ENCODE results near the gene TM9SF3.
A peak's percentile ranks its signal among the peaks of the same experiment; 100 is the strongest.
"Not testable (repeated sequence)": the region's sequence is repeated elsewhere in the genome, so short reads cannot be mapped to it uniquely, and the experiment has no call there.

Gene TM9SF3

GRCh38 chr10:96556003-96556402 is 30.8 kb downstream of the TM9SF3 start:
- DNase-seq (ENCODE audit: low read depth): peak; percentile 26
- H3K4me3 ChIP-seq (replicated peaks; ENCODE audit: low read depth, low read length): no peak overlapping the region
- TF ChIP-seq CTCF (IDR thresholded peaks at IDR 0.05; ENCODE audit: low read length, missing control alignments): peak; percentile 46

DNA sequence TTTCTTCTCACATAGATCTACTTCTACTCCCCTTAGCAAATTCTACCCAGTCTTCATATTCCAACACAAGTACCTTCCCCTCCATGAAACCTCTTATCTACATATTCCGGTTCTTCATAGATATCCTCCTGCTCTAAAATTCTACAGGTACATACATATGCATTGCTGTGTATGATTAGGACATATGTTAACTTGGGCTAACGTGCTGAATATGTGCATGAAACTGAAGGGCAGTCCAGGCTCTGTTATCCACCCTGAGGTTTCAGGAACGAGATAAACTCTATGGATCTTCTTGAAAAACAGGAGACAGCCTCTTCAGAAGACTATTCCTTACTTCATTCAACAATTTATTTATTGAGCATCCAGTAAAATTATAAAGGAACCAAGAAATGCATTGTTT is 31.5 kb downstream of the TM9SF3 start:
- no peak for TF ChIP-seq CTCF (IDR thresholded peaks at IDR 0.05; ENCODE audit: low read length, missing control alignments)
- DNase-seq (ENCODE audit: low read depth): no peak
- no peak overlapping the region for H3K4me3 ChIP-seq (replicated peaks; ENCODE audit: low read depth, low read length)

DNA sequence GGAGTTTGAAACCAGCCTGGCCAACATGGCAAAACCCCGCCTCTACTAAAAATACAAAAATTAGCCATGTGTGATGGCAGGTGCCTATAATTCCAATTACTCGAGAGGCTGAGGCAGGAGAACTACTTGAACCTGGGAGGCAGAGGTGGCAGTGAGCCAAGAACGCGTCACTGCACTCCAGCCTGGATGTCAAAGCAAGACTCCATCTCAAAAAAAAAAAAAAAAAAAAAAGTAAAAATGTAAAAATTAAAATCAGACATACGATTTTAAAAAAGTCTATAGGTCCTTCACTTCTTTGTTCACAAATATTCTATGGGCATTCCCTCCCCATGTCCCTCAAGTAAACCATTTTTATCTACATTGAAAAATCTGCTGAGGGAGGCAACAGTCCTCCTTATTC is 38.2 kb downstream of the TM9SF3 start:
- peak; percentile 3 for DNase-seq (ENCODE audit: low read depth)
- no peak for TF ChIP-seq CTCF (IDR thresholded peaks at IDR 0.05; ENCODE audit: low read length, missing control alignments)
- no peak overlapping the region for H3K4me3 ChIP-seq (replicated peaks; ENCODE audit: low read depth, low read length)

DNA sequence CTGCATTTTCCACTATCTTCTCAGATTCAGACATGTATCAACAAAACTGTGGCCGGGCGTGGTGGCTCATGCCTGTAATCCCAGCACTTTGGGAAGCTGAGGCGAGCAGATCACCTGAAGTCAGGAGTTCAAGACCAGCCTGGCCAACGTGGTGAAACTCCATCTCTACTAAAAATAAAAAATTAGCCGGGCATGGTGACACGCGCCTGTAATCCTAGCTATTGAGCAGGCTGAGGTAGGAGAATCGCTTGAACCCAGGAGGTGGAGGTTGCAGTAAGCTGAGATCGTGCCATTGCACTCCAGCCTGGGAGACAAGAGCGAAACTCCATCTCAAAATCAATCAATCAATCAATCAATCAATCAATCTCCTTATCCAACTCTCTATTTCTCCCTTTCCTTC is 41.3 kb downstream of the TM9SF3 start:
- DNase-seq (ENCODE audit: low read depth); H3K4me3 ChIP-seq (replicated peaks; ENCODE audit: low read depth, low read length): not testable (repeated sequence)

GRCh38 chr10:96541921-96542320 is 44.9 kb downstream of the TM9SF3 start:
- no peak for DNase-seq (ENCODE audit: low read depth)
- H3K4me3 ChIP-seq (replicated peaks; ENCODE audit: low read depth, low read length): no peak overlapping the region
- no peak for TF ChIP-seq CTCF (IDR thresholded peaks at IDR 0.05; ENCODE audit: low read length, missing control alignments)

DNA sequence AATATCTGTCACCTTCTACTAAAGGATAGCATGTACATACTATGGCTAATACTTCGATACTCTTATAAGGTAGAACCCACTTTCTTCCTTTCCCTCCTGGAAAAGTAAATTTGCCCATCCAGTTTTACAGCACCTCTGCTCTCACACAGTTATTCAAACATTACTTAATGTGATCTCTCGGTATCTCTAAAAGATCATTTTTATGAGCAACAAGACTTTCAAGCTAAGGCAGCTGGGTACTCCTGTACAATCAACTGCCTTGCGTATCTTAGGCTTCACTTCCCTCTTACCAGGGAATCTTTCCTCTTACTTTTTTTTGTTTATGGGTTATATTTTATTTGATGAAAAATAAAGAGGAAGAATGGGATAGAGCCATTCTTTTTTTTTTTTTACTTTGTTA is 46.6 kb downstream of the TM9SF3 start:
- no peak for DNase-seq (ENCODE audit: low read depth)
- no peak for TF ChIP-seq CTCF (IDR thresholded peaks at IDR 0.05; ENCODE audit: low read length, missing control alignments)
- no peak overlapping the region for H3K4me3 ChIP-seq (replicated peaks; ENCODE audit: low read depth, low read length)

- no peak for DNase-seq (ENCODE audit: low read depth)
- TF ChIP-seq CTCF (IDR thresholded peaks at IDR 0.05; ENCODE audit: low read length, missing control alignments): no peak
- H3K4me3 ChIP-seq (replicated peaks; ENCODE audit: low read depth, low read length): no peak overlapping the region
Measured at GRCh38 chr10:96538683-96539082, 48.1 kb downstream of the TM9SF3 start.

GRCh38 chr10:96536129-96536528 is 50.7 kb downstream of the TM9SF3 start:
- no peak for TF ChIP-seq CTCF (IDR thresholded peaks at IDR 0.05; ENCODE audit: low read length, missing control alignments)
- DNase-seq (ENCODE audit: low read depth): no peak
- no peak overlapping the region for H3K4me3 ChIP-seq (replicated peaks; ENCODE audit: low read depth, low read length)
